GM12874 (cell line): Measurements from ENCODE around the gene EXOSC9.

Experiments used
- TF ChIP-seq, protein P1 (sequence below): IDR thresholded peaks from 2 replicates; pipeline ENCODE4 v1.5.1; 2011; ENCODE audit warnings: low read depth, mild to moderate bottlenecking, control low read depth, low read length, moderate library complexity; ENCODE audit not compliant: insufficient read depth

The EXOSC9 gene

DNA sequence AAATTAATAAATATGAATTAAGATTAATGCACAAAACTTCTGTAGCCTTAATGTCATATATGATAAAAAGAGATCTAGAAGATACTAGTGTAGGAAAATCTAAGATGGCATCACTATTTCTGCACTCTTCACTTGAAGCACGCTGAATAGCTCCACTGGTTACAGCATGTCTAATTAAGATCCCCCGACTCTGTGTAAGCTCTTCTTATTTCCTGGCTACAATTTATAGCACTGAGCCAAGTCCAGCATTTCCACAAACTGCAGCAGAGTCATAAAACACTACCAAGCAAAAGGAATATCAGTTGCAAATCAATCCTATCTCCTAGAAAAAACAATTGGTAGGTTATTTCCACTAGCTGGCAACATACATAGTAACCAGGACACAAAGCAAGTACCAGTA is 23.8 kb downstream of the EXOSC9 start:
- TF ChIP-seq, protein P1, sequence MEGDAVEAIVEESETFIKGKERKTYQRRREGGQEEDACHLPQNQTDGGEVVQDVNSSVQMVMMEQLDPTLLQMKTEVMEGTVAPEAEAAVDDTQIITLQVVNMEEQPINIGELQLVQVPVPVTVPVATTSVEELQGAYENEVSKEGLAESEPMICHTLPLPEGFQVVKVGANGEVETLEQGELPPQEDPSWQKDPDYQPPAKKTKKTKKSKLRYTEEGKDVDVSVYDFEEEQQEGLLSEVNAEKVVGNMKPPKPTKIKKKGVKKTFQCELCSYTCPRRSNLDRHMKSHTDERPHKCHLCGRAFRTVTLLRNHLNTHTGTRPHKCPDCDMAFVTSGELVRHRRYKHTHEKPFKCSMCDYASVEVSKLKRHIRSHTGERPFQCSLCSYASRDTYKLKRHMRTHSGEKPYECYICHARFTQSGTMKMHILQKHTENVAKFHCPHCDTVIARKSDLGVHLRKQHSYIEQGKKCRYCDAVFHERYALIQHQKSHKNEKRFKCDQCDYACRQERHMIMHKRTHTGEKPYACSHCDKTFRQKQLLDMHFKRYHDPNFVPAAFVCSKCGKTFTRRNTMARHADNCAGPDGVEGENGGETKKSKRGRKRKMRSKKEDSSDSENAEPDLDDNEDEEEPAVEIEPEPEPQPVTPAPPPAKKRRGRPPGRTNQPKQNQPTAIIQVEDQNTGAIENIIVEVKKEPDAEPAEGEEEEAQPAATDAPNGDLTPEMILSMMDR = no peak

DNA sequence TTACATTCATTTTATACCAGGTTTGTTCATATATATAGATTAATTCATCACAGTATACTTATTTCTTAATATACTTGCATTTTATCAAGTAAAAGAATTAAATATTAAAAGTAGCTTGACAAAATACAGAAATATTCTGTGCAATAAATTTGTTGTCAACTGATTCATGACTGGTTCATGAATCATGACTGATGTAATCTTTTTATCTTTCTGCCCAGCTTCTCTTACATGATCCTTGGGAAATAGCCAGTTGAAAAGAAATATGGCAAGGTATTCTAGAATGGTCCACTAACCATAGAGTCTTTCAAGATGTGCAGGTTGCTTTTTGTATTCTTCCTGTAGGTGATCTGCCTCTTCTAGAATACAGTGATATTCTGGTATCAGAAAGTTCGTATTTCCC is 26.7 kb downstream of the EXOSC9 start:
- TF ChIP-seq, protein P1 = no peak

DNA sequence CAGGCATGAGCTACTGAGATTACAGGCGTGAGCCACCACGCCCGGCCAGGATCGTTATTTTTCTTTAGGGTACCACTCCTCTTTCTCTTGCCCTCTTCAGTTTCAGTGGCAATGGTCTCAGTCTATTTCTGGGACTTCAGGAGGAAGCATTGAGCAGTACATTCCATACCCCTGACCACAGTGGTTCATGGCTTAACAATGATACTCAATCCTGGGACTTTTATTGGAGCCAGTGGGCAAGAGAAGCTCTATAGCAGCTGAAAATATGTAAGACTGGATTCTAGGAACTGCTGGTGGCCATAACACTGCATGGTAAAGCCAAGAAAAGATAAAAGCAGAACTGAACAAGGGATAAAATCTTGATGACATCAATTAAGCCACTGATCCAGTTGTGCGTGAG is 28.4 kb downstream of the EXOSC9 start:
- TF ChIP-seq, protein P1 = no peak

DNA sequence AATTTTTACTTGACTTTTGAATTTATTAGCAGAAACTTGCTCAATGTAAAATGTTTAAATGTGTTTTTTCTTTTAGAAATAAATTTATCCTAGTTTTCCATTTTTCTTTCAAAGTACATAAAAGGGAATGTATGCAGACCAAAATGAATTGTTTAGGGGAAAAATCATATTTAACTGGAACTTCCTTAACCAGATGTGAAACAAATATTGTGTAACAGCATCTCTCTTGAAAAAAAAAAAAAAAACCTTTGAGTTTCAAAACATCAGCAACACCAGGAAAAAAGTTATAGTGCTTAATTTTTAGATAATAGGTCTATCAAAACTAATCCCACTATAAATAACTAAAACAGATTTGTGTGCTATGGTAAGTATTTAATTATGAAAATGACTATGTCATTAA is 37.0 kb downstream of the EXOSC9 start:
- TF ChIP-seq, protein P1 = no peak

DNA sequence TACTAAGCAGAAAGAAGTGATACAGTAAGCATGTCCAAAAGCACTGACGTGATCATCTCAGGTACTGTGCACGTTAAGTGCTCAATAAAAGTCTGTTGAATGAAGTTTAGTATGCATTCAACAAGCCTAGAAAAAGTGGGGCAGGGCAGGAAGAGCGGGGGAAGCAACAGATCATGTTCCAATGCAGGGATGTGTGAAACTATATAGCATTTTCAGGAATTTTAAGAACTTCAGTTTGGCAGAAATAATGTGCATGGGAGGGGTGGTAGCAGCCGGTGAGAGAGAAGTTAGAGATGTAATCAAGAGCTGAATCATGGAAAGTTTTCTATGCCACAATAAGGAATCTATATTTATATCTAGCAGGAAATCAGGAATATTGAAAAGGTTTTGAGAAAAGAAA is 41.7 kb downstream of the EXOSC9 start:
- TF ChIP-seq, protein P1 = no peak

DNA sequence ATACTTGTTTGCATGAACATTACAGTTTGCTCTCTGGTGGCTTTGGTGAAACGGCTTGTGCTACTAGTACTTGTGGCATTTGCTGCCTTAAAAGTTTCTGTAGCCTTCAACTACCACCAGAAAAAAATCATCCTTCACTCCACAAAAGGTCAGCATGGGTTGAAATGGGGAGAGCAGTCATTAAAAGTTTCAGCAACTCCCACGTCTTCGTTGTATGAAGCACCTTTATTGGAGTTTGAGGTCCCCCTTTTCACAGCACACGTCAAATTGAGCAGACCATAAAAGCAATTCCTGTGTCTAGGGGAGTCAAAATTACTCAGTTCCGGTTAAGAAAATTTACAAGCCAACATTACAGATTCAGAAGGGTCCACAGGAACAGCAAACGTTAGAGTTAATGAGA is 45.5 kb downstream of the EXOSC9 start:
- TF ChIP-seq, protein P1 = no peak

DNA sequence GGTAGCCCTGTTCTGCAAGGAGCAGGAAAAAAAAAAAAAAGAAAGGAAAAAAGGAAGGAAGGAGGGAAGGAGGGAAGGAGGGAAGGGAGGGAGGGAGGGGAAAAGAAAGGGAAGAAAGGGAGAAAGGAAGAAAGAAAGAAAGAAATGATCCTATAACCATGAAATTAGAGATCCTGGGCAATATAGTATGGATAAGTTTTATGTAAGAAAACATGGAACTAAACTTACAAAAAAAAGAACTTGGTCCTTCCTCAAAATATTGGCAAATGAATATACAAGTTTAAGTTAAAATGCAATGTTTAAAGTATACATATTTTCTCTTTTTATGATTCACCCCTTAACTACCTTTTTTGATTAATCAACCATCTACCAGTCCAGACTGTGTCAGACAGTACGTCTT is 50.2 kb downstream of the EXOSC9 start:
- TF ChIP-seq, protein P1 = no peak

DNA sequence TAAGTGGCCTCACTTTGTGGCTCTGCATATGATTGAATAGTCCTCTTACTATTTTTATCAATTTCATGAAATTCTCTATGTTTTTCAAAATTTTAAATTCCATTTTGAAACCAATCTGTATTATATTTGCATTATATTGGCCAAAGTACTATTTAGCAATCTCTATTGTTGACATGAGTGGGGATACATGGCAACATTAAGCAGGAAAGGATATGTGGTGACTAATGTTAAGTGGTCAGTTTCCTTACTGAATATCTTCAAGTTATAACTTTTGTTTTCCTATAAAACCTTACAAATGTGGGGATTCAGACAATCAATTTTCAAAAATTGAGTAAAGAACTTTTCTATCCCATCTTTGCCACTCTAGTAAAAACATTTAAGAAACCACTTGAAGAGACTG is 59.0 kb downstream of the EXOSC9 start:
- TF ChIP-seq, protein P1 = no peak
